HUES6 (cell line): Measurements from ENCODE around the gene FNBP1.

ENCODE experiments used
- H3K27ac ChIP-seq: 2 replicates; pipeline ENCODE4 v1.7.0; 2013; ENCODE audit warnings: low read depth, mild to moderate bottlenecking, low read length, inconsistent platforms
- H3K27me3 ChIP-seq: 2 replicates; pipeline ENCODE4 v1.6.1; 2013; ENCODE audit warnings: low read length; ENCODE audit not compliant: control insufficient read depth, insufficient read depth
- H3K36me3 ChIP-seq: 2 replicates; pipeline ENCODE4 v1.6.1; 2013; ENCODE audit warnings: low read length; ENCODE audit not compliant: control insufficient read depth, insufficient read depth
- H3K4me1 ChIP-seq: 2 replicates; pipeline ENCODE4 v1.6.1; 2013; ENCODE audit warnings: low read length; ENCODE audit not compliant: control insufficient read depth, insufficient read depth
- H3K4me3 ChIP-seq: 2 replicates; pipeline ENCODE4 v1.5.1; 2013; ENCODE audit warnings: low read depth, low read length
- H3K9ac ChIP-seq: one replicate; pipeline ENCODE4 v1.6.1; 2013; ENCODE audit warnings: mild to moderate bottlenecking, low read length
- H3K9me3 ChIP-seq: 2 replicates; pipeline ENCODE4 v1.6.1; 2013; ENCODE audit warnings: low read depth, low read length; ENCODE audit not compliant: control insufficient read depth, insufficient read depth

FNBP1 gene

DNA sequence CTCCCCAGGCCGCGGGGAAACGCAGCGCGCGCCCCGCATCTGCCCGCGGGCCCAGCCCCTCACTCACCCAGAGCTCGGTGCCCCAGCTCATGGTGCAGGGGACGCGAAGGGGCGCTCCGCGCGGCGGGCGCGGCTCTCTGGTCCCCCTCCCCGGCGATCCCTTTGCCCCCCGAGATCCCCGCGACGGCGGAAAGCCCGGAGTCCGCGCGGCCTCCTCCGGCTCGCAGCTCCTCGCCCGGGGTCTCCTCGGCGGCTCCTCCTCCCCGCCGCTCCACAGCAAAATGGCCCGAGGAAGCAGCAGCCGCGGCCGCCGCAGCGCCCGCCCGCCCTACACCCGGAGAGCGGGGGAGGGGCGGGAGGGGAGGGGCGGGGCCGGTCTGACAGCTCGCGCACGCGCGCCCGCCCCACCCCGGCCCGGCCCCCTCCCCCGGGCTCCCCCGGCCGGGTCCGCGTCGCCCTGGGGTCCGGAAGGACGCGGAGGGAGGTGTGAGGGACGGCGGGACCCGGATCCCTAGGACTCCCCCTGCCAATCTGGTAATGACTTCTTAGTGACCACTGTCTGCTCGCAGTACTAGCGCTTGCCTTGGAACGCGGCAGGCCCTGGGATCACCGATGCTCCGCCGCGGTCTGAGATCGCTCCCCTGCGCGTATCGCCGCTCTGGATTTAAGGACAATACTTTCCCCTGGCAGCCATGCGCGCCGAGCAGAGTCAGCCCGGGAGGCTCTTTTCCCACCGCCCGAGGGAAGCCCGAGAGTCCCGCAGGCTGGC lies at the start of gene FNBP1:
FNBP1 (minus strand) TSS at position 305 of the 769 bp plus-strand sequence; CDS start at position 91, 214 bp downstream.
- peaks cover 14% of the 10 kb centered on the region for H3K4me1 ChIP-seq
- no peaks in the 10 kb centered on the region for H3K36me3 ChIP-seq
- H3K27me3 ChIP-seq: peaks cover 5% of the 10 kb centered on the region; the same call in 1 of the 2 replicates
- peak within 1 kb of the TSS; percentile 83 for H3K4me3 ChIP-seq
- H3K9ac ChIP-seq: peak within 1 kb of the TSS; percentile 64
- H3K27ac ChIP-seq: peak within 1 kb of the TSS; percentile 21; the same call in 1 of the 2 replicates
- H3K9me3 ChIP-seq: no peaks in the 10 kb centered on the region

DNA sequence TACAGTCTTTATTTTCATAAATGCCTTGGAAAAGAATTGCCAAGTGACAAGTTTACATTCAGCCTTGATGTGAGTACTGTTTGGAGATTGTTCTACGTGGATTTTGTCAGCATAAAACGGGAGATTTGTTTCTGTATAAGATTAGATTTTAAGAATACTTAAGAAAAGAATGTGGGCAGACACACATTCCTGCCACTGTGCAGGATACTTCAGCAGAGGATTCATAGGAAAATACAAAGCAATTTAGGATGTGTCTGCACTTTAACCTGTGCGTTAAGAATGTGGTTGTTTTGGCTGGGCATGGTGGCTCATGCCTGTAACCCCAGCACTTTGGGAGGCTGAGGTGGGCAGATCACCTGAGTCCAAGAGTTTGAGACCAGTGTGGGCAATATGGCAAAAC lies 47.9 kb upstream of the FNBP1 start:
- no peaks in the 10 kb centered on the region for H3K9me3 ChIP-seq
- H3K36me3 ChIP-seq: peaks cover 59% of the 10 kb centered on the region
- no peaks in the 10 kb centered on the region for H3K4me1 ChIP-seq
- no peak overlapping the region for H3K9ac ChIP-seq
- H3K4me3 ChIP-seq: no peak overlapping the region
- no peaks in the 10 kb centered on the region for H3K27me3 ChIP-seq
- no peak overlapping the region for H3K27ac ChIP-seq

GRCh38 chr9:130089141-130089540 lies 46.2 kb upstream of the FNBP1 start:
- Histone ChIP-seq H3K4me1 (no peaks in the 10 kb centered on the region), H3K4me3 (no peak overlapping the region), H3K27ac (no peak overlapping the region), H3K27me3 (no peaks in the 10 kb centered on the region), H3K9me3 (no peaks in the 10 kb centered on the region), H3K9ac (no peak overlapping the region), H3K36me3 (peaks cover 61% of the 10 kb centered on the region)

DNA sequence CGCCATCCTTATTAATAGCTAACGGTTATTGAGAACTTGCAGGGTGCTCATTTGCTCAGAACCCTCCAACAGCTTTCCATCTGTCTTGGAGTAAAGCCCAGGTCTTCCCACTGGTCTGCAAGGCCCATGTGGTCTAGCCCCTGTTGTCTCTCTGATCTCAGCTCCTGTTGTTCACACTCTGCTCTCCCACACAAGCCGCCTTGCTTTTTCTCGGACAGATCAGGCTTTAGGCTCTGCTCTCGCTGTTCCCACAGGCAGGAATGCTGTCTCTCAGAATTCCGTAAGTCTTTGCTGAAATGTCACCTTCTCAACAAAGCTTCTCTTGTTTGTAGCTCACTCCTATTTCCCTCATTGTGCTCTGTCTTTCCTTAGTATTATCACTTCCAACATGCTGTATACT lies 45.1 kb upstream of the FNBP1 start:
- Histone ChIP-seq H3K4me3 (no peak overlapping the region), H3K9me3 (no peaks in the 10 kb centered on the region), H3K9ac (no peak overlapping the region), H3K4me1 (no peaks in the 10 kb centered on the region), H3K27ac (no peak overlapping the region), H3K27me3 (no peaks in the 10 kb centered on the region), H3K36me3 (peaks cover 58% of the 10 kb centered on the region)

DNA sequence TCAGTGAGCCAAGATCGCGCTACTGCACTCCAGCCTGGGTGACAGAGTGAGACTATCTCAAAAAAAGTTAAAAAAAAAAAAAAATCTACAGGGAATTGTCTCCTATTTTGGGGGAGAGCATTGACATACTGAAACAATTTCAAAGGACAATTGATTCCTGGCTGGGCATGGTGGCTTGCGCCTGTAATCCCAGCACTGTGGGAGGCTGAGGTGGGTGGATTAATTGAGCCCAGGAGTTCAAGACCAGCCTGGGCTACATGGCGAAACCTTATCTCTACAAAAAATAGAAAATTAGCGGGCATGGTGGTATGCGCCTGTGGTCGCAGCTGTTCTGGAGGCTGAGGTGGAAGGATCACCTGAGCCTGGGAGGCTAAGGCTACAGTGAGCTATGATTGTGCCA lies 41.3 kb upstream of the FNBP1 start:
- Histone ChIP-seq H3K27me3 (no peaks in the 10 kb centered on the region), H3K4me1 (no peaks in the 10 kb centered on the region), H3K9ac (no peak overlapping the region), H3K27ac (no peak overlapping the region), H3K4me3 (no peak overlapping the region), H3K36me3 (peaks cover 53% of the 10 kb centered on the region), H3K9me3 (no peaks in the 10 kb centered on the region)

DNA sequence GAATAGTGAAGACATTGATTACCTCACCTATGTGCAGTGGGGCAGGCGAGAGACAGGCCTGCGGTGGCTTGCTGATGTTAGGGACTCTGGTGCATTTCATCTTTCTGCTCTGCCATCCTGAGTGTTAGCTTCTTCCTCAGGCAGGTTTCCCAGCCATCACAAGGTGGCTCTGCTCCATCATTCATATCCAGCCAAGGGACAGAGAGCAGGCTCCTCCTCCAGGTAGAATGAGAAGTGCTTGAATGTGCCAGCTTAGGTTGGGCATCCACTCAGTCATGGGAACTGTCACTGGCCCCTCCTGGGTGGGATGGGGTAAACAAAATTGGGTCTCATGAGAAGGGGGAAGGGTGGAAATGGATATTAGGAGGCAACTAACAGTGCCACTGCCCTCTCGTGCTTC lies 35.6 kb upstream of the FNBP1 start:
- Histone ChIP-seq H3K4me3 (no peak overlapping the region), H3K36me3 (peaks cover 54% of the 10 kb centered on the region), H3K27me3 (no peaks in the 10 kb centered on the region), H3K9me3 (no peaks in the 10 kb centered on the region), H3K4me1 (no peaks in the 10 kb centered on the region; the same call in 1 of the 2 replicates), H3K27ac (no peak overlapping the region), H3K9ac (no peak overlapping the region)

GRCh38 chr9:130073373-130073772 lies 30.4 kb upstream of the FNBP1 start:
- Histone ChIP-seq H3K4me1 (peaks cover 6% of the 10 kb centered on the region), H3K27ac (no peak overlapping the region; the same call in 1 of the 2 replicates), H3K4me3 (no peak overlapping the region), H3K27me3 (no peaks in the 10 kb centered on the region), H3K9me3 (no peaks in the 10 kb centered on the region), H3K36me3 (peaks cover 19% of the 10 kb centered on the region), H3K9ac (no peak overlapping the region)

DNA sequence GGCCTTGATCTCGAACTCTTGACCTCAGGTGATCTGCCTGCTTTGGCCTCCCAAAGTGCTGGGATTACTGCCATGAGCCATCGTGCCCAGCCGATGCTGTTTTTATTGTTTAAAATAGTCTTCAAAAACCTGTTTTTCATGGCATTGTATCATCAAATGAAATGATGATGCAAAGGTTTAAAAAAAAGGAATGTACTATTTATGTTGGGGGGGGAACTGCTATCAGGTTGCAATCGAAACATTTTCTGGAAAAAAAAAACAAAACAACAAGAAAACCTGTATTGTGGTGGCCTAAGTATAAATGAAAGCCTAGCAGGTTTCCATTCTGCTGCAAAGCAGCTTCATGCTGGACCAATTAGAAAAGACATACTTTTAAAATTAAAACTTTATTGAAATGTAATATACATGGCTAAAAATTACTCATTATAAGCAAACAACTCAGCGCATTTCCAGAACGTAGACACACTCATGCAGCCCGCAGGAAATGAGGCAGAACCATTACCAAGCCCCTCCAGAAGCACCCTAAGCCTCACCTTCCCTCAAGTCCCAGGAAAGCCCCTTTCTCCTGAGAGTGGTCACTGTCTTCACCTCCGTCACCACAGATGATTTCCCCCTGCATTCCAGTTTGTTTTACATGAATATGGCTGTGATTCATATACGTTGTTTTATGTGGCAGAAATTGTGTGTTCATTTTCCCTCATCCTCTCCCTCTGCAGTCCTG lies 29.7 kb upstream of the FNBP1 start:
- peaks cover 6% of the 10 kb centered on the region for H3K4me1 ChIP-seq
- no peak overlapping the region for H3K4me3 ChIP-seq
- no peaks in the 10 kb centered on the region for H3K27me3 ChIP-seq
- peaks cover 14% of the 10 kb centered on the region for H3K36me3 ChIP-seq
- no peak overlapping the region; the same call in 1 of the 2 replicates for H3K27ac ChIP-seq
- peak overlapping the region; percentile 20 for H3K9ac ChIP-seq
- no peaks in the 10 kb centered on the region for H3K9me3 ChIP-seq

DNA sequence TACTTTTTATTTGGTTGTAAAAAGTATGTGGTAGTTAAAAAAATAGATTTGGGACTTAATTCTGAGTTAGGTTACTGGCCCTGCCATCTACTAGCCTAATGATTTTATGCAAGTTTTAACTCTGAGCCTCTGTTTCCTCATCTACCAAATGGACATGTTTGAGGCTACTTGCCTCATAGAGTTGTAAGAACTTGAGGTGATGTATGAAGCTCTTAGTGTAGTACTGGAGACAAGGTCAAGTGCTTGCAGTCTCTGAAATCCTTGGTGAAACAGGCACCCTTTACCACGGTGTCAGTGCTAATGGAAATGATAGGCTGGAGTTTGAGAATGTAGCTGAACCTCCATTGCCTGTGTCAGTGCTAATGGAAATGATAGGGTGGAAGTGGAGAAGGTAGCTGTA lies 26.1 kb upstream of the FNBP1 start:
- H3K27me3 ChIP-seq: no peaks in the 10 kb centered on the region
- no peak overlapping the region for H3K4me3 ChIP-seq
- no peaks in the 10 kb centered on the region for H3K9me3 ChIP-seq
- no peak overlapping the region for H3K9ac ChIP-seq
- H3K4me1 ChIP-seq: peaks cover 11% of the 10 kb centered on the region
- H3K36me3 ChIP-seq: no peaks in the 10 kb centered on the region
- no peak overlapping the region for H3K27ac ChIP-seq

DNA sequence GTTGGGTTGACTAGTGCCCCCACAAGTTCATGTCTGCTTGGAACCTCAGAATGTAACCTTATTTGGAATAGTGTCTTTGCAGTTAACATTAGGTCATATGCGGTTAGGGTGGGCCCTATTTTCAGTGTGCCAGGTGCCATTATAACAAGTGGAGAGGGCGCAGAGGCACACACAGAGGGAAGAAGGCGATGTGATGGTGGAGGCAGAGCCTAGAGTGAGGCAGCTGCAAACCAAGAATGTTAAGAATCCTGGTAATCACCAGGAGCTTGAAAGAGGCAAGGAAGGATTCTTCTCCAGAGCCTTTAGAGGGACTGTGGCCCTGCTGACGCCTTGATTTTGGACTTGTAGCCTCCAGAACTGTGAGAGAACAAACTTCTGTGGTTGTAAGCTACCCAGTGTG lies 21.6 kb upstream of the FNBP1 start:
- Histone ChIP-seq H3K27ac (no peak overlapping the region), H3K4me1 (0 out of 2 replicates have a peak, but pooled peaks cover 5% of the 10 kb centered on the region), H3K27me3 (no peaks in the 10 kb centered on the region), H3K9me3 (no peaks in the 10 kb centered on the region), H3K9ac (no peak overlapping the region), H3K36me3 (no peaks in the 10 kb centered on the region), H3K4me3 (no peak overlapping the region)

- Histone ChIP-seq H3K27ac (no peak overlapping the region), H3K9me3 (no peaks in the 10 kb centered on the region), H3K4me1 (0 out of 2 replicates have a peak, but pooled peaks cover 5% of the 10 kb centered on the region), H3K4me3 (no peak overlapping the region), H3K9ac (no peak overlapping the region), H3K36me3 (peaks cover 3% of the 10 kb centered on the region; the same call in 1 of the 2 replicates), H3K27me3 (no peaks in the 10 kb centered on the region)
These were observed 19.8 kb upstream of the FNBP1 start for GRCh38 chr9:130062750-130063149.
